H9 (cell line): ENCODE results near the gene SCAMP5. TPM values are rescaled to one million over a fixed set of nuclear protein-coding genes. Genes with fewer than 3 reads are reported as not detected.

Experiments used
- DNase-seq: peaks from one replicate; pipeline ENCODE4 v3.0.0-alpha.2; 2017
- H2AFZ ChIP-seq: one replicate; pipeline ENCODE4 v1.6.1; 2013; ENCODE audit warnings: mild to moderate bottlenecking, low read length, control low read depth, moderate library complexity
- H2AK5ac ChIP-seq: 2 replicates; pipeline ENCODE4 v1.6.1; 2013; ENCODE audit warnings: low read length, control low read depth, mixed read lengths; ENCODE audit not compliant: insufficient read length
- H2BK120ac ChIP-seq: one replicate; pipeline ENCODE4 v1.6.1; 2013; ENCODE audit warnings: low read depth, mild to moderate bottlenecking, low read length, control low read depth, inconsistent platforms; ENCODE audit not compliant: poor library complexity, severe bottlenecking
- H2BK12ac ChIP-seq: 2 replicates; pipeline ENCODE4 v1.6.1; 2013; ENCODE audit warnings: low read length, control low read depth, mixed read lengths, low read depth; ENCODE audit not compliant: insufficient read length
- H2BK15ac ChIP-seq: 2 replicates; pipeline ENCODE4 v1.6.1; 2013; ENCODE audit warnings: low read depth, low read length, control low read depth
- H2BK20ac ChIP-seq: one replicate; pipeline ENCODE4 v1.6.1; 2013; ENCODE audit warnings: low read depth, mild to moderate bottlenecking, low read length, control low read depth, inconsistent platforms; ENCODE audit not compliant: poor library complexity, severe bottlenecking
- H2BK5ac ChIP-seq: 2 replicates; pipeline ENCODE4 v1.6.1; 2013; ENCODE audit warnings: low read length, control low read depth, mixed read lengths; ENCODE audit not compliant: insufficient read length
- H3K14ac ChIP-seq: 2 replicates; pipeline ENCODE4 v1.6.1; 2013; ENCODE audit warnings: low read length, control low read depth; ENCODE audit not compliant: insufficient read depth
- H3K18ac ChIP-seq: 2 replicates; pipeline ENCODE4 v1.6.1; 2013; ENCODE audit warnings: low read depth, mild to moderate bottlenecking, mixed read lengths, low read length, control low read depth; ENCODE audit not compliant: insufficient read length
- H3K23ac ChIP-seq: 2 replicates; pipeline ENCODE4 v1.6.1; 2013; ENCODE audit warnings: low read length, control low read depth, mixed read lengths, low read depth; ENCODE audit not compliant: insufficient read length
- H3K23me2 ChIP-seq: 2 replicates; pipeline ENCODE4 v1.6.1; 2013; ENCODE audit warnings: low read depth, mild to moderate bottlenecking, mixed read lengths, low read length, control low read depth; ENCODE audit not compliant: insufficient read length, poor library complexity, severe bottlenecking
- H3K27ac ChIP-seq: 2 replicates; pipeline ENCODE4 v1.5.1; 2013; ENCODE audit warnings: low read length, control low read depth, mixed read lengths, low read depth; ENCODE audit not compliant: insufficient read length
- H3K27me3 ChIP-seq: 2 replicates; pipeline ENCODE4 v1.6.1; 2013; ENCODE audit warnings: low read length, control low read depth, inconsistent platforms; ENCODE audit not compliant: insufficient read depth
- H3K4ac ChIP-seq: 2 replicates; pipeline ENCODE4 v1.6.1; 2013; ENCODE audit warnings: low read depth, mild to moderate bottlenecking, control low read depth, inconsistent platforms, low read length, moderate library complexity
- H3K4me1 ChIP-seq: 2 replicates; pipeline ENCODE4 v1.6.1; 2013; ENCODE audit warnings: low read length, control low read depth, inconsistent platforms; ENCODE audit not compliant: insufficient read depth
- H3K4me2 ChIP-seq: 2 replicates; pipeline ENCODE4 v1.6.1; 2013; ENCODE audit warnings: low read length, control low read depth, mixed read lengths; ENCODE audit not compliant: insufficient read length, insufficient read depth
- H3K56ac ChIP-seq: 2 replicates; pipeline ENCODE4 v1.6.1; 2013; ENCODE audit warnings: low read depth, mild to moderate bottlenecking, mixed read lengths, low read length, control low read depth; ENCODE audit not compliant: insufficient read length
- H3K79me1 ChIP-seq: 2 replicates; pipeline ENCODE4 v1.6.1; 2013; ENCODE audit warnings: low read depth, mild to moderate bottlenecking, moderate library complexity, low read length, control low read depth, inconsistent platforms; ENCODE audit not compliant: insufficient read depth, poor library complexity, severe bottlenecking
- H3K79me2 ChIP-seq: 2 replicates; pipeline ENCODE4 v1.6.1; 2013; ENCODE audit warnings: low read length, control low read depth, inconsistent platforms; ENCODE audit not compliant: insufficient read depth
- H3K9ac ChIP-seq: 2 replicates; pipeline ENCODE4 v1.6.1; 2013; ENCODE audit warnings: low read length, control low read depth, mixed read lengths; ENCODE audit not compliant: insufficient read length; ENCODE audit errors: extremely low read depth
- H3K9me3 ChIP-seq: one replicate; pipeline ENCODE4 v1.6.1; 2013; ENCODE audit warnings: low read depth, low read length, inconsistent platforms; ENCODE audit not compliant: control insufficient read depth
- H3T11ph ChIP-seq: one replicate; pipeline ENCODE4 v1.6.1; 2013; ENCODE audit warnings: mild to moderate bottlenecking, low read length, control low read depth, inconsistent platforms
- H4K20me1 ChIP-seq: one replicate; pipeline ENCODE4 v1.6.1; 2013; ENCODE audit not compliant: control insufficient read depth, insufficient read length, insufficient read depth
- H4K5ac ChIP-seq: 2 replicates; pipeline ENCODE4 v1.6.1; 2013; ENCODE audit warnings: low read depth, mild to moderate bottlenecking, mixed read lengths, low read length, control low read depth; ENCODE audit not compliant: insufficient read length
- H4K8ac ChIP-seq: replicated peaks from 2 replicates; pipeline ENCODE4 v1.6.1; 2013; ENCODE audit warnings: low read length, control low read depth, mixed read lengths, low read depth; ENCODE audit not compliant: insufficient read length
- H4K91ac ChIP-seq: 2 replicates; pipeline ENCODE4 v1.6.1; 2013; ENCODE audit warnings: low read depth, mild to moderate bottlenecking, moderate library complexity, mixed read lengths, low read length, control low read depth; ENCODE audit not compliant: insufficient read length
- H3K27ac Mint-ChIP-seq, 3 experiments: 2 replicates in 2 of 3; 3 replicates in 1 of 3; pipeline ENCODE4 v1.8.0; 2020 to 2021; ENCODE audit warnings: mixed read lengths in 3 of 3, mild to moderate bottlenecking in 1 of 3, moderate library complexity in 1 of 3
- H3K27me3 Mint-ChIP-seq: 2 replicates; pipeline ENCODE4 v1.8.0; 2021; ENCODE audit warnings: low read depth, mild to moderate bottlenecking, moderate library complexity, mixed read lengths
- H3K36me3 Mint-ChIP-seq, 3 experiments: 2 replicates in 2 of 3; 3 replicates in 1 of 3; pipeline ENCODE4 v1.8.0; 2020 to 2021; ENCODE audit warnings: low read depth in 3 of 3, mixed read lengths in 3 of 3; ENCODE audit not compliant: insufficient read depth in 1 of 3
- H3K4me1 Mint-ChIP-seq, 2 experiments: 2 replicates each; pipeline ENCODE4 v1.8.0; 2020; ENCODE audit warnings: mixed read lengths in 2 of 2
- H3K4me3 Mint-ChIP-seq, 2 experiments: 2 replicates in 1 of 2; 3 replicates in 1 of 2; pipeline ENCODE4 v1.8.0; 2020 to 2021; ENCODE audit warnings: mild to moderate bottlenecking in 2 of 2, mixed read lengths in 2 of 2, moderate library complexity in 1 of 2
- H3K9me3 Mint-ChIP-seq, 2 experiments: 2 replicates in 1 of 2; 3 replicates in 1 of 2; pipeline ENCODE4 v1.8.0; 2020; ENCODE audit warnings: mild to moderate bottlenecking in 2 of 2, mixed read lengths in 2 of 2, moderate library complexity in 1 of 2
- CTCF ChIP-seq: fragments of 200-600 bp; sonication (generic); conservative IDR thresholded peaks from 3 replicates; pipeline ENCODE4 v1.8.0; 2021; ENCODE audit warnings: antibody characterized with exemption, mild to moderate bottlenecking
- WGBS: extraction: QIAGEN DNeasy Blood & Tissue Kit; methylation state at CpG from one replicate; pipeline ENCODE4 v1.1.7; 2013; ENCODE audit warnings: missing lambda C conversion rate, low lambda C conversion rate, mixed read lengths; ENCODE audit not compliant: insufficient read length; ENCODE audit errors: extremely low coverage; 5-methylcytosine and 5-hydroxymethylcytosine counted together
- total RNA-seq: library from RNA; stranded (reverse); gene quantifications from 2 replicates; pipeline ENCODE4 v1.2.1, GENCODE V29; 2021

SCAMP5 gene
- total RNA-seq, 1 experiment from 2014 or later = 47.8 TPM

- Histone ChIP-seq H3K27ac (no peak overlapping the region), H2BK20ac (no peak overlapping the region), H3K79me2 (no peaks in the 10 kb centered on the region), H3K4me1 (no peaks in the 10 kb centered on the region), H3K79me1 (peaks cover 2% of the 10 kb centered on the region), H3T11ph (no peak overlapping the region), H3K18ac (peak overlapping the region; percentile 76), H2AFZ (no peak overlapping the region), H4K8ac (no peak overlapping the region), H3K4ac (no peak overlapping the region), H2BK12ac (no peak overlapping the region), H2BK15ac (no peak overlapping the region), H4K5ac (no peak overlapping the region), H3K9me3 (no peaks in the 10 kb centered on the region), H4K91ac (no peak overlapping the region), H2AK5ac (no peak overlapping the region), H2BK120ac (no peak overlapping the region), H2BK5ac (no peak overlapping the region), H3K9ac (peak overlapping the region; percentile 76), H3K27me3 (no peaks in the 10 kb centered on the region), H3K4me2 (peak overlapping the region; percentile 82), H3K23me2 (peaks cover 8% of the 10 kb centered on the region), H3K23ac (no peak overlapping the region), H3K56ac (no peak overlapping the region), H3K14ac (peak overlapping the region; percentile 80; the same call in 1 of the 2 replicates), H4K20me1 (no peaks in the 10 kb centered on the region)
- no CpG with 5 or more reads among the region's 42 CpGs for WGBS
- Mint-ChIP-seq H3K27ac (peak overlapping the region in 1 of 3 experiments; percentile 1; a peak in 4 of 7 replicates), H3K4me1 (peaks cover 13 to 19% of the 10 kb centered on the region in 2 experiments), H3K9me3 (peaks cover 2 to 4% of the 10 kb centered on the region in 2 experiments; a peak in 3 of 5 replicates), H3K27me3 (peaks cover 25% of the 10 kb centered on the region), H3K4me3 (peak overlapping the region; percentile 84 to 92), H3K36me3 (peaks cover 8 to 18% (median 14%) of the 10 kb centered on the region in 3 experiments; a peak in 6 of 7 replicates)
- DNase-seq = peak; percentile 63
- TF ChIP-seq CTCF = 0 out of 3 replicates have a peak, but pooled peaks have one; percentile 24
These were observed 709 bp downstream of the SCAMP5 start for GRCh38 chr15:74995779-74996765.
